Activated naive CD8-positive, alpha-beta T cell treated with anti-CD3 and anti-CD28 coated beads, Interleukin-2, amount 10 ng/mL, durations not matched to agents 7 days and 5 days (primary cell): Measurements from ENCODE around the gene KRTAP4-8. TPM values are rescaled to one million over a fixed set of nuclear protein-coding genes. Genes with fewer than 3 reads are reported as not detected.
"Not testable (repeated sequence)": the region's sequence is repeated elsewhere in the genome, so short reads cannot be mapped to it uniquely, and the experiment has no call there.

Experiments used
- ATAC-seq: fragments of 150-1000 bp; cut with Tn5 transposase; one replicate; pipeline ENCODE4 v1.10.0; 2021; ENCODE audit warnings: low read depth, moderate library complexity
- POLR2A ChIA-PET: fragments of 350-600 bp; sonication (Branson Sonifier 250); formaldehyde crosslinking; loops from one replicate; lab custom pipeline; 2021; ENCODE audit warnings: antibody characterized with exemption; lab: Charles Lee
- DNase-seq: peaks from one replicate; pipeline ENCODE4 v3.0.0; 2021
- H3K27ac Mint-ChIP-seq: one replicate; pipeline ENCODE4 v1.8.0; 2022; ENCODE audit warnings: mild to moderate bottlenecking, mixed read lengths
- H3K27me3 Mint-ChIP-seq: one replicate; pipeline ENCODE4 v1.8.0; 2022; ENCODE audit warnings: mild to moderate bottlenecking, moderate library complexity, mixed read lengths
- H3K36me3 Mint-ChIP-seq: one replicate; pipeline ENCODE4 v1.8.0; 2021; ENCODE audit warnings: mild to moderate bottlenecking, mixed read lengths
- H3K4me1 Mint-ChIP-seq: one replicate; pipeline ENCODE4 v1.8.0; 2021; ENCODE audit warnings: mixed read lengths
- H3K4me3 Mint-ChIP-seq: one replicate; pipeline ENCODE4 v1.8.0; 2022; ENCODE audit warnings: mild to moderate bottlenecking, moderate library complexity, mixed read lengths
- H3K9me3 Mint-ChIP-seq: one replicate; pipeline ENCODE4 v1.8.0; 2021; ENCODE audit warnings: mixed read lengths
- total RNA-seq, 2 experiments: library from RNA; stranded (reverse); gene quantifications; one replicate each; pipeline ENCODE4 v1.2.3, GENCODE V29; 2021

The KRTAP4-8 gene
- not detected for total RNA-seq

DNA sequence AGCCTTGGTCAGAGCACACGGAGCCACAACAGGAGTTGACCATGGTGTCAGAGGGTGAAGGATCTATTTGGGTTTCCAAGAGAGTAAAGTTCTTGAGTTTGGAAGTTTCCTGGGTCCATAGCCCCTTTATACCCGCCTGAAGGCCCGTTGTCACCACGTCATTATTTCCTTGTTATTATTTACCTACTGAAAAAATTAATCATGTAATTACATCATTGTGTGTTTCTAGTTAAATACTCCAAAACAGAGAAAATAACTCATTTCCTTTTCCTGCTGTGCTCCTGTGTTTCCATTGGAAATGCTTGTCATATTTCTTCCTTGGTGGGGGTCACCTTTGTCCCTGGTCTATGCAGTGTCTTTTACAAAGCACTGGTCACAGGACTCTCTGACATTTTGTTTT, at the start of gene KRTAP4-8:
Gene KRTAP4-8 (minus strand): TSS at position 101 of the 400 bp plus-strand sequence. CDS start 58 bp downstream, at position 43.
- H3K27me3 Mint-ChIP-seq: peaks cover 13% of the 10 kb centered on the region
- ATAC-seq: no peak
- POLR2A ChIA-PET: no interaction called here
- H3K36me3 Mint-ChIP-seq: no peaks in the 10 kb centered on the region
- peaks cover 1% of the 10 kb centered on the region for H3K4me1 Mint-ChIP-seq
- no peak within 1 kb of the TSS for H3K27ac Mint-ChIP-seq
- H3K4me3 Mint-ChIP-seq: no peak within 1 kb of the TSS
- no peak for DNase-seq
- H3K9me3 Mint-ChIP-seq: no peaks in the 10 kb centered on the region

GRCh38 chr17:41145261-41145660, 47.3 kb upstream of the KRTAP4-8 start:
- no peak for DNase-seq
- Mint-ChIP-seq H3K36me3 (peaks cover 5% of the 10 kb centered on the region), H3K4me1 (no peaks in the 10 kb centered on the region), H3K9me3 (peaks cover 21% of the 10 kb centered on the region), H3K4me3 (no peak overlapping the region), H3K27ac (no peak overlapping the region), H3K27me3 (peaks cover 2% of the 10 kb centered on the region)
- POLR2A ChIA-PET: no interaction called here
- no peak for ATAC-seq

DNA sequence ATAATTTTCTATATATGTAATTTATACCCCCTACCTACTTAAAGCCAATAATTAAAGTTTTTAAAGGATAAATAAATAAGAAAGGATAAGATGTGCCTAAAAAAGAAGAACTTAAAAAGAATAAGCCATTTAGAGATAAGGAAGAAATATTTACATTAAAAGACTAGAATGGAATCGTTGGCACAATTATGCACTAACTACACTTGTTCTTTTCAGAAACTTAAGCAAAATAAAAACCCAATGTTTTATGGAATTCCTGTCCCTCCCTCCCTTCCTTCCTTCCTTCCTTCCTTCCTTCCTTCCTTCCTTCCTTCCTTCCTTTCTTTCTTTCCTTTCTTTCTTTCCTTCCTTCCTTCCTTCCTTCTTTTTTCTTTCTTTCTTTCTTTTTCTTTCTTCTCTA, 46.9 kb upstream of the KRTAP4-8 start:
- H3K4me3 Mint-ChIP-seq: no peak overlapping the region
- peaks cover 5% of the 10 kb centered on the region for H3K36me3 Mint-ChIP-seq
- DNase-seq (no peak), ATAC-seq (no peak)
- H3K4me1 Mint-ChIP-seq: no peaks in the 10 kb centered on the region
- POLR2A ChIA-PET: no interaction called here
- no peak overlapping the region for H3K27ac Mint-ChIP-seq
- peaks cover 2% of the 10 kb centered on the region for H3K27me3 Mint-ChIP-seq
- H3K9me3 Mint-ChIP-seq: peaks cover 21% of the 10 kb centered on the region

DNA sequence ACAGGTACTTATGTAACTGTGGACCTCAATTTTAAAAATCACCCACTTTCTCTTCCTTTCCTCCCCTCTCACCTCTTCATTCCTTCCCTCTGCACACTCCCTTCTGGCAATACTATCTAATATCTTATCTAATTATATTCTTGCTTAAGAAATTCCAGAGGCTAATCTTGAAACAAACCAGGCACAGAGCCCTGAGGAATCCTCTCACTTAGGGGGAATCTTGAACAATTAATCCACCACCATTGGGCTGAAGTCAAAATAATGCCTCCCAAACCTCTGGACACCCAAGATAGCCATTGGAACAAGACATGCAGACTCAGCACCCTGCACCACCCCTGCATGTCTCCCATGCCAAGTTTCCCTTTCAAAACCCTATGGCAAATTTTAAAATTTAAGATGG, 43.4 kb upstream of the KRTAP4-8 start:
- Mint-ChIP-seq H3K36me3 (peaks cover 7% of the 10 kb centered on the region), H3K4me3 (no peak overlapping the region), H3K27ac (no peak overlapping the region), H3K4me1 (no peaks in the 10 kb centered on the region), H3K9me3 (peaks cover 29% of the 10 kb centered on the region), H3K27me3 (peaks cover 2% of the 10 kb centered on the region)
- ATAC-seq (no peak), DNase-seq (no peak)
- POLR2A ChIA-PET: no interaction called here

DNA sequence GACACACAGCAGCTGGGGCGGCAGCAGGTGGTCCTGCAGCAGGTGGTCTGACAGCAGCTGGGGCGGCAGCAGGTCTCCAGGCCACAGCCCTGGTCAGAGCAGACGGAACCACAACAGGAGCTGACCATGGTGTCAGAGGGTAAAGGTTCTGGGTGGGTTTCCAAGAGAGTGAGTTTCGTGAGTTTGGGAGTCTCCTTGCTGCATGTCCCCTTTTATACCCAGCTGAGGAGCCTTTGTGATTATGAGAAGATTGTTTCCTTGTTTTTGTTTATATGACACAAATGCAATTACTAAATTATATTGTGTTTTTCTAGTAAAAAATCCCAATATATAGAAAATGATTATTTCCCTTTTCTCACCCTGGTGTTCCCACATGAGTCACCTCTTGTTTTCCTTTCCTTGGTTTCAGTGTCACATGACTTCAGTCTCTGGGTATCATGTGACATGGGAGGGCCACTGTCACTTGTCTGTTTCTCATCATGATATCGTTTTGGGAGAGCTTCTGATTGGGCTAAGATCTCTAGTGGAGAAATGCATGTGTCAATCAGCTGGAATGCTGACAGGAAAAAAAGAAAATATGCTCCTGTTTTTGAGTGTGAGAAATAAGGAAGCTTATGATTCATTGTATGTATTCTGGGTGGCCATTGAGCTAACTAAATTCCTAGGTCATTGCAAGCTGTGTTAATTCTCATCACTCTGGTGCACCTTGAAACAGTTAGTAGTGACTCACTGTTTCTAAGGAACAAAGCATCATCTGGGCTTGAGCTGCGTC, 42.6 kb upstream of the KRTAP4-8 start, which contains the start of gene KRTAP4-6:
Gene KRTAP4-6 (minus strand): TSS at position 185 of the 772 bp plus-strand sequence. CDS start 57 bp downstream, at position 128.
- Mint-ChIP-seq H3K27me3 (peaks cover 2% of the 10 kb centered on the region), H3K27ac (no peak within 1 kb of the TSS), H3K9me3 (peaks cover 29% of the 10 kb centered on the region), H3K36me3 (peaks cover 7% of the 10 kb centered on the region), H3K4me1 (no peaks in the 10 kb centered on the region), H3K4me3 (no peak within 1 kb of the TSS)
- ATAC-seq (no peak), DNase-seq (no peak)
- POLR2A ChIA-PET: no interaction called here

DNA sequence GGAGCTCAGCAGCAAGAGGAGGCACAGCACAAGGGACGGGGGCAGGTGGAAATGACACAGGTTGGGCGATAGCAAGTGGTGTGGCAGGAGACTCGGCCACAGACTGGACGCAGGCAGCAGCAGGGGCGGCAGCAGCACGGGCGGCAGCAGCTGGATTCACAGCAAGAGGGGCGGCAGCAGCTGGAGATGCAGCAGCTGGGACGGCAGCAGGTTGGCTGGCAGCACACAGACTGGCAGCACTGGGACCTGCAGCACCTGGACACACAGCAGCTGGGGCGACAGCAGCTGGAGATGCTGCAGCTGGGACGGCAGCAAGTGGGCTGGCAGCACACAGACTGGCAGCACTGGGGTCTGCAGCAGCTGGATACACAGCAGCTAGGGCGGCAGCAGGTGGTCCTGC, 41.9 kb upstream of the KRTAP4-8 start:
- ATAC-seq, H3K27me3 Mint-ChIP-seq, H3K4me3 Mint-ChIP-seq, H3K36me3 Mint-ChIP-seq, H3K4me1 Mint-ChIP-seq, POLR2A ChIA-PET, H3K27ac Mint-ChIP-seq, DNase-seq: not testable (repeated sequence)
- peaks cover 29% of the 10 kb centered on the region for H3K9me3 Mint-ChIP-seq

DNA sequence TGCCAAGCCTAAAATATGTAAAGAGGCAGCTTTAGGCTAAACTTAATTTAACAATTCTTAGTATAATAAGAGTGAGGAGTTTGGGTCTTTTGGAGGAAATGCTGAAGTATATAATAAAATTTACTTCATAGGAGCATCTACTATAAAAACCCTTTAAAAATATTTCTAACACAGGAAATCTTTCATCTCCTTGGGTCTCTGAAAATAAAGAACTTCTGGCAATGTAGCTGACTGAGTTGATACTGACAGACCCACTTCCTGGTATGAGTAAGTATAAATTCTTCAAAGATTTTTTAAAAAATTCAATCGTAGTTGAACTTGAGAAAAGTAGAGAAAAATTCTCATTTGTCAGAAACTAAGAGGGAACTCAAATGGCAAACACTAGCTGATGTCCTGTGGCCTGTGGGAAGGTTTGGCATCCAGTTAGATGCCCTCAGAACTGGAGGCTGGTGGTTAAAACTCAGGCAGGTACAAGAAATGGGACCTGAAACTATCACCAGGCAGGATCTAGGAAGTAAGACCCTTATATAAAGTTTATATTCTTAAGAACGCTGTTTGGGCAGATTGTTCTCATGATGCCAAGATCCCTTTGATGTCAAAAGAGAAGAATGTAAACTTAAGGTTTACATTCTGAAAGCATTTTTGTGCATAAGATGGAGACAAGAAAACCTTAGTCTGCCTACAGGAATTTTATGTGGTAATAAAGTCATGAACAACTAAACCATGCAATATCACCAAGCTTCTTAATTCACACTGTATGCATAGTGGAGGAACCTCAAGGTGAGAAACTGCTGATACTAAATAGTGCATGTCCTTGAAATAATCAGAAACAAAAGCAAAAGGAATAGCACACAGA, 36.2 kb upstream of the KRTAP4-8 start:
- peaks cover 5% of the 10 kb centered on the region for H3K4me1 Mint-ChIP-seq
- H3K27ac Mint-ChIP-seq: no peak overlapping the region
- H3K36me3 Mint-ChIP-seq: no peaks in the 10 kb centered on the region
- DNase-seq: no peak
- H3K9me3 Mint-ChIP-seq: peaks cover 5% of the 10 kb centered on the region
- POLR2A ChIA-PET: no interaction called here
- H3K27me3 Mint-ChIP-seq: no peaks in the 10 kb centered on the region
- no peak for ATAC-seq
- no peak overlapping the region for H3K4me3 Mint-ChIP-seq

- no peak for ATAC-seq
- peaks cover 5% of the 10 kb centered on the region for H3K4me1 Mint-ChIP-seq
- no peak overlapping the region for H3K27ac Mint-ChIP-seq
Observed at GRCh38 chr17:41131979-41132378, 34.0 kb upstream of the KRTAP4-8 start.

DNA sequence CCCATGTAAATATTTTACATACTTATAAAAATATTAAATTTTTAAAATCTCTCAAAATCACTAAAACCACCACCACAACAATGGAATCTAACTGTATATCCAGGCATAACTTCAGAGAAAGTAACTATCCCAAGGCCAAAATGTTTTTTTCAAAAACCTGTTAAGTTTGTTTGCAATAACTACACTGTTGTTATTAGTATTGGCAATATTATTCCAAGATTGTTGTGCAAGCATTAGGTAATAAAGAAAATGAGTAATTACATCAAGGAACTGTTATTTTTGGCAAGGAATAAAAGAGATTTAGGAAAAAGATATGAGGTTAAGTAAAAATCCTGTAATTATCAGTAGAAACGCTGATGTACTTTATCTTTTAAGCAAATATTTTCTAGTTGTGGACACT, 29.4 kb upstream of the KRTAP4-8 start:
- POLR2A ChIA-PET: no interaction called here
- Mint-ChIP-seq H3K27me3 (peaks cover 2% of the 10 kb centered on the region), H3K4me3 (no peak overlapping the region), H3K27ac (no peak overlapping the region), H3K9me3 (peaks cover 2% of the 10 kb centered on the region), H3K36me3 (no peaks in the 10 kb centered on the region), H3K4me1 (peaks cover 10% of the 10 kb centered on the region)
- ATAC-seq (no peak), DNase-seq (no peak)

More at GRCh38 chr17:41131979-41132378, 34.0 kb upstream of the KRTAP4-8 start:
- peaks cover 2% of the 10 kb centered on the region for H3K27me3 Mint-ChIP-seq
- H3K9me3 Mint-ChIP-seq: no peaks in the 10 kb centered on the region
- no peak overlapping the region for H3K4me3 Mint-ChIP-seq
- H3K36me3 Mint-ChIP-seq: no peaks in the 10 kb centered on the region
- DNase-seq: no peak
- POLR2A ChIA-PET: no interaction called here

DNA sequence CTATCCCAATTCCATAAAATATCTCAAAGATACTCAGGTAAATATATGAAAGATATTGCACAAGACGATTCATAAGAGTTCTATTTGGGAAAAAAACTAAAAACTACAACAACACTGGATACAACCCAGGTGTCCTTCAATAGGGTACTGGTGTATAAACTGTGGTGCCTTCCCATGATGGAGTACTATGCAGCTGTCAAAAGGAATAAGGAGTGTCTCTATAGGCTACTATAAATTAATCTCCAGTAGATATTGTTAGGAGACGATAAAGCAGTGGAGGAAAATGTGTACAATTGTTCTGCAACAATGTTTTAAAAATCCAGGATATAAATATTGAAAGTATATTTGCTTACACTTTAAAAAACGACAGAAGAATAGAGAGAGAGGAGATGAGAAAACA, 28.5 kb upstream of the KRTAP4-8 start:
- ATAC-seq (no peak), DNase-seq (no peak)
- POLR2A ChIA-PET: interaction anchor here (0.6 kb wide), 1 partner anchor 564 kb away, joined by 3 read pairs; no protein-coding TSS in a partner anchor
- H3K9me3 Mint-ChIP-seq: peaks cover 2% of the 10 kb centered on the region
- no peaks in the 10 kb centered on the region for H3K36me3 Mint-ChIP-seq
- no peak overlapping the region for H3K4me3 Mint-ChIP-seq
- peaks cover 2% of the 10 kb centered on the region for H3K27me3 Mint-ChIP-seq
- no peak overlapping the region for H3K27ac Mint-ChIP-seq
- H3K4me1 Mint-ChIP-seq: peaks cover 10% of the 10 kb centered on the region

GRCh38 chr17:41125064-41125463, 27.1 kb upstream of the KRTAP4-8 start:
- no peak overlapping the region for H3K27ac Mint-ChIP-seq
- H3K9me3 Mint-ChIP-seq: peaks cover 4% of the 10 kb centered on the region
- H3K4me1 Mint-ChIP-seq: peaks cover 13% of the 10 kb centered on the region
- no peak overlapping the region for H3K4me3 Mint-ChIP-seq
- DNase-seq: no peak
- POLR2A ChIA-PET: no interaction called here
- peaks cover 1% of the 10 kb centered on the region for H3K36me3 Mint-ChIP-seq
- ATAC-seq: no peak
- peaks cover 2% of the 10 kb centered on the region for H3K27me3 Mint-ChIP-seq

DNA sequence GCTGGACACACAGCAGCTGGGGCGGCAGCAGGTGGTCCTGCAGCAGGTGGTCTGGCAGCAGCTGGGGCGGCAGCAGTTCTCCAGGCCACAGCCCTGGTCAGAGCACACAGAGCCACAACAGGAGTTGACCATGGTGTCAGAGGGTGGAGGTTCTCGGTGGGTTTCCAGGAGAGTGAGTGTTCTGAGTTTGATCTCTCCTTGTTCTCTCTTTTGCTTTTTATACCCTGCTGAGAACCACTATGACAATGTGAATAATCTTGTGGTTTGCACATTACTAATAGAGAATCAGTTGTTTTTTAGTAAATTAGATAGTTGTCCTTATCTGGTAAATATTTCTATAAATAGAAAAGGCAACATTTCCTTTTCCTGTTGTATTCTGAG, 26.0 kb upstream of the KRTAP4-8 start, which contains the start of gene KRTAP4-12:
Gene KRTAP4-12 (minus strand): TSS at position 192 of the 381 bp plus-strand sequence. CDS start 60 bp downstream, at position 132.
- DNase-seq, POLR2A ChIA-PET, H3K27me3 Mint-ChIP-seq, H3K4me3 Mint-ChIP-seq, H3K9me3 Mint-ChIP-seq, ATAC-seq, H3K36me3 Mint-ChIP-seq: not testable (repeated sequence)
- Mint-ChIP-seq H3K27ac (peak within 1 kb of the TSS; percentile 8), H3K4me1 (peaks cover 16% of the 10 kb centered on the region)

- ATAC-seq, H3K36me3 Mint-ChIP-seq, H3K9me3 Mint-ChIP-seq, POLR2A ChIA-PET, H3K4me3 Mint-ChIP-seq, DNase-seq, H3K27me3 Mint-ChIP-seq: not testable (repeated sequence)
- Mint-ChIP-seq H3K27ac (peak overlapping the region; percentile 8), H3K4me1 (peaks cover 16% of the 10 kb centered on the region)
Observed at GRCh38 chr17:41123292-41123990, 25.5 kb upstream of the KRTAP4-8 start.
